ENCODE data around the gene RNF7.
A peak's percentile ranks its signal among the peaks of the same experiment; 100 is the strongest.
"Not testable (repeated sequence)": the region's sequence is repeated elsewhere in the genome, so short reads cannot be mapped to it uniquely, and the experiment has no call there.

The RNF7 gene

DNA sequence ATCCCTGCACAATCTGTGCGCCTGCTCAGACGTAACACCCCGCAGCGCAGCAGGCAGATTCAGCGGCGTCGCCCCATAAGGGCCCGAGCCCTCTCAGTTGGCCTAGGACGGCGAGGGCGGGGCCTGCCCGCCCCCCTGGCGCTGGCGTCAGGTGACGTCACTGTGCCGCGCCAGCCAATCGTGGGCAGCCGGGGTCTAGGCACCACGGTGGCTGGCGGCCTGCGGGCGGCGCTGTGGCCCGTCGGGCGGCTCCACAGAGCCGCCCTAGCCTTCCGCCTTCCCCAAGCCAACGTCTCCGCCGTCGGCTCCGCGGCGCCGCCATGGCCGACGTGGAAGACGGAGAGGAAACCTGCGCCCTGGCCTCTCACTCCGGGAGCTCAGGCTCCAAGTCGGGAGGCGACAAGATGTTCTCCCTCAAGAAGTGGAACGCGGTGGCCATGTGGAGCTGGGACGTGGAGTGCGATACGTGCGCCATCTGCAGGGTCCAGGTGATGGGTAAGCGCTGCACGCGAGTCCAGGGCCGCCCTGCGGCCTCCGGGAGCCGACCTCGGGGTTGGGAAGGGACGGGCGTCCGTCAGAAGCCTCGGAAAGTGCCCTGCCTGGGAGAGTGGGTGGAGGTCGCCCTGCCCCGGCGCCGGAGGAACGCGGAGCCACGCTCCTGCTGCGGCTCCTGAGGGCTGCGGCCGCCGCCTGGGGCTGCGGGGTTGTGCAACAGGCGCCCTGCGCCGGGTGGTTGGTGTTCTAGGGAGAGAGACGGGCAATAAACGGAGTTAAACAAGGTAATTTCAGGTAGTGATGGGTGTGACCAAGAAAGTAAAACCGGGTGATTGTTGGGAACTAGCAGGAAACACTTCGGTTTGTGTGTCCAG, at the start of gene RNF7:
TSS of gene RNF7 (plus strand) at position 277 of the 869 bp plus-strand sequence. CDS start at position 321, 44 bp downstream.
- peak; percentile 97 to 98 for DNase-seq

DNA sequence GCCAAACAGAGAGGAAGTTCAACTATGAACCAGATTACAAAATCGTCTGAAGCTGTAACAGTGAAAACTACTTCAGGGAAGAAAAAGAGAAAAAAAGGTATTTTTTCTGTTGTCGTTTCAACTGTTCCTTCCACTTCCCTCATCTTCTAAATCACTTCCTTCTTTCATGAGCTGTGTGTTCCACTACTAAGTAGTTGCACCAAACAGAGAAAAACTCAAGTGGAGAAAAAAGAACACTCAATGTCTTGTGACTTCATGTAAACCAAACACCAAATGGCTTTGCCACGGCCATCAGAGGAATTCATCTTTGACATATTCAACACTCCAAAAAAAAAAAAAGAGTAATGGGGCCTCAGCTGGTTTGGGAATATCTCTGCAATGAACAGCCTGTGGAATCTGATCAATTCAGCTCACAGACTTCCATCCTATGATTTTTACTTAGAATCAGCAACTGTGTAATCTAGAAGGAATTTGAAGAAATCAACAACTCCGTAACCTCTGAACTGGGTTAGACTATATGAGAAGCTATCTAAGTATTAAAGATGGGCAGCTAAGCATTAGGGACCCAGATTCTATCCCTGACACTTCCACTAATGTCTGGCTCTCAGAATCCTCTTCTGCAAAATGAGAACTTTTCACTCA, 47.5 kb upstream of the RNF7 start:
- DNase-seq, result no peak

DNA sequence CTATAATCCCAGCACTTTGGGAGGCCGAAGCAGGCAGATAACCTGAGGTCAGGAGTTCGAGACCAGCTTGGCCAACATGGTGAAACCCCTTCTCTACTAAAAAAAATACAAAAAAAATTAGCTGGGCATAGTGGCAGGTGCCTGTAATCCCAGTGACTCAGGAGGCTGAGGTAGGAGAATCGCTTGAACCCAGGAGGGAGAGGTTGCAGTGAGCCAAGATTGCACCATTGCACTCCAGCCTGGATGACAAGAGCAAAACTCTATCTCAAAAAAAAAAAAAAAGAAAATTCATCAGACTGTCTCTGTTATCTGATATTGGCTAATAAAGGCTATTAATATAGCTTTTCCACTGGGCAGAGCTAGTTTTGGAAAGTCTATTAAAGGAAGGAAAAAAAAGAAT, 46.6 kb upstream of the RNF7 start:
- not testable (repeated sequence) for DNase-seq

- not testable (repeated sequence) for DNase-seq
These were observed 45.1 kb upstream of the RNF7 start for GRCh38 chr3:141692973-141693372.

DNA sequence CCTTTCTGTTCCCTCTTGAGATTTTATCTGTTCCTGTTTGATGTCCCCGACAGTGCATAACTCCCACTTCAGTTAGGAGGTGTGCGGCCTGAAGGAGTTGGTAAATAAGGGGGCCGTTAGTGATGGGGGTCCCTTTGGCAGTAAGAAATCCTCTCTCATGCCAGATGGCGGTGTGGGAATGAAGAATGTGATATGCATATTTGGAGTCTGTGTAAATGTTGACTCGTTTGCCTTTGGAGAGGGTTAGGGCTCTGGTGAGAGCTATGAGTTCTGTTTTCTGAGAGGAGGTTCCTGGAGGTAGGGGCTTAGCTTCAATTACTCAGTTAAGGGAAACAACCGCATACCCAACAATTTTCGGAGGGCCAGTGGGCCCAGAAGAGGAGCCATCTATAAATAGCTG, 38.8 kb upstream of the RNF7 start:
- no peak for DNase-seq

- DNase-seq, result no peak
These were observed 38.2 kb upstream of the RNF7 start for GRCh38 chr3:141699897-141700296.

DNA sequence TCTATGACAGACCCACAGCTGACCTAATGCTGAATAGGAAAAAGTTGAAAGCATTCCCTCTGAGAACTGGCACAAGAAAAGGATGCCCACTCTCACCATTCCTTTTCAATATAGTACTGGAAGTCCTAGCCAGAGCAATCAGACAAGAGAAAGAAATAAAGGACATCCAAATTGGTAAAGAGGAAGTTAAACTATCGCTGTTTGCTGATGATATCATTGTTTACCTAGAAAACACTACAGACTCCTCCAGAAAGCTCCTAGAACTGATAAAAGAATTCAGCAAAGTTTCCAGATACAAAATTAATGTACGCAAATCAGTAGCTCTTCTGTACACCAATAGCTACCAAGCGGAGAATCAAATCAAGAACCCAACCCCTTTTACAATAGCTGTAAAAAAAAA, 34.7 kb upstream of the RNF7 start:
- not testable (repeated sequence) for DNase-seq

DNA sequence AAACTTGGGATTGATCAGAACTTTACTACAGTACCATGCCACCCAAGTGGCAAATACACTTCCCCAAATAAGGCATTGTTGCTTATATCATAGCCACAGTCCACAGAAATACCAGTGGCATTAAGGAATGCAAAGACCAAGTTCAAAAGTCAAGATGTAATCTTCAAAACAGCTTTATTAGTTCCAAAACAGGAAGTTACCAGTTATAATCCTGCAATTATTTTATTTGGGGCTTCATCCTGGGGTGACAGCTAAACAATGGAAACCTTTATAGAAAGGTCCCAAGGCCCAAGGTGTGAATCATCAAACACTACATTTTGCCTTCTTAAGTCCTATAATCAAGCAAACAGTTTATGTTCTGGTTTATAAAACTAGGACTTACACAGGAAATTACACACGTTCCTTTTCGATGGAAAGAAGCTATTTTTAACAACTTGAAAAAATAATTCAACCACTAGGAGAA, 30.3 kb upstream of the RNF7 start:
- no peak for DNase-seq

GRCh38 chr3:141708367-141708766, 29.7 kb upstream of the RNF7 start:
- DNase-seq, result no peak

- DNase-seq, result no peak
These were observed 28.9 kb upstream of the RNF7 start for GRCh38 chr3:141709126-141709770.

- no peak for DNase-seq
These were observed 28.0 kb upstream of the RNF7 start for GRCh38 chr3:141710121-141710520.

DNA sequence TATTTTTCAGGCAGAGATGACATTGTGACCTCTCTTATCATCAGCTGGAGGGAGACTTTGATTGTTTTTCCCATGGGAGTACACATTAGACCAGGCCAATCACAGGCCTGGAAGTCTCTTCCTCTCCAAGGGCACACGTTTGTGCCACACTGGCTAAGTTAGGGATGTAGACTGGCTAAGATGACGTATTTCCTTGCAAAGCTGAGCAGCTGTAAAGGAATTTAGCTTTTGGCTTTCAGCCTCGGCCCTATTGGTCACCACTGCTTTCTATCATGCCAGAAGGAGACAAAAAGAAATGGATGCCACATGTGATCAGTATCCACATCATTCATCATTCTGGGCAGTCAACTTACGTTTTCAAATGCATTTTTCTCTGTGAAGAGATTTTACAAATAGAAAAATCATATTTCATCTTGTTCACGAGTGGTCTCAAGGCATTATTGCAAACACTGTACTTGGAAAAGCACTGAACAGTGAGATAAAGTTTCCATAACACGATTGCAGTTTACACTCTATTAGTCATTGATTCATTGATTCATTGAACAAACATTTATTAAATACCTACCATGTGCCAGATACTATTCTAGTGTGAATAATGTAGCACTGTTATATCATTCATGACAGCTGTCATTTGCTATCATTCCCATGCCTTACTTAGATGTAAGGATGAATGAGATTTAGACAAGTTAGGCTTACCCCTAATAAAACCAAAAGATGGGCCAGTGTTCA, 27.0 kb upstream of the RNF7 start:
- DNase-seq, result no peak

DNA sequence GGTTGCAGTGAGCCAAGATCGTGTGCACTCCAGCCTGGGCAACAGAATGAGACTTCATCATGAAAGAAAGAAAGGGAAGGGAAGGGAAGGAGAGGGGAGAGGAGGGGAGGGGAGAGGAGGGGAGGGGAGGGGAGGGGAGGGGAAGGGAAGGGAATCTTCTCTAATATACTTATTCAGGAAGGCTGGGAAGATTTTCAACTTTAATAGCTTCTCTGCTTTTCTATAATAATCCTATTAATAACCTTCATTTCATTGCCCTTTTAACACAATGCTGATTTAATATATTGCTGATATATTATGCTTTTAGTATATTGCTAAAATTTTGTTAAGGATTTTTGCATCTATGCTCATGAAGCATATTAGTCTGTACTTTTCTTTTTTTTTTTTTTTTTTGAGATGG, 23.4 kb upstream of the RNF7 start:
- no peak for DNase-seq

GRCh38 chr3:141722081-141722480, 16.0 kb upstream of the RNF7 start:
- DNase-seq, result no peak

DNA sequence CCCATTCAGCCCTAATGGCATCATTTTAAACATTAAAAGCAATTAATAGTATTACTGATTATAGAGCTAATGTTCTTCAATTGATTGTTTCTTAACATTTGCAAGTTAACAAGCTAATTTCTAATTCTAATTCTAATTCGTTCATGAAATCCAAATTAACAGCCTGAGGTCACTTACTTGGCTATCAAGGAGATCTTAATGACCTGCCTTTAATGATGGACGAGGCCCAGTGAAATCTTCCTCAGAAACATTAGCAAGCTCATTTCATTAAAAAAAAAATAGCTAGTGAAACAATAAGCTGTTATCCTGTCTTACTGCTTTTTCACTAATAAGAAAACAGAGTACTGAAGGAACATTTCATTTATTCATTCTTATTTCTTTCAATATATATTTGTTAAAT, 15.4 kb upstream of the RNF7 start:
- no peak for DNase-seq

DNA sequence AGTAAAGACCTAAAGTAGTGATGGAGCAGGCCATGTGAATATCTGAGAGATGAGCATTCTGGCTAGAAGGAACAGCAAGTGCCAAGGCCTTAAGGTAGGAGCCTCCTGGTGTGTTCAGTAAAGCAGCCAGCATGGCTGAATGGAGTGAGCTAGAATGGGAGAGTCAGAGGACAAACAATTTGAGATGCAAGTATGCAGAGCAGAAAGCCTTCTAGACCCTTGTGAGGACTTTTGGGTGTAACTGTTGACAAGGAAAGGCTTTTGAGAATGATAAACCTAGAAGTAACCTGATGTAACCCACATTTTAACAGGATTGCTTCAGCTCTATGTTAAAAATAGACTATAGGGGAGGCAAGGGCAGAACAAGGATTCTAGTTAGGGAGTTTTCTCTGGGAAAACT, 14.8 kb upstream of the RNF7 start:
- no peak for DNase-seq

DNA sequence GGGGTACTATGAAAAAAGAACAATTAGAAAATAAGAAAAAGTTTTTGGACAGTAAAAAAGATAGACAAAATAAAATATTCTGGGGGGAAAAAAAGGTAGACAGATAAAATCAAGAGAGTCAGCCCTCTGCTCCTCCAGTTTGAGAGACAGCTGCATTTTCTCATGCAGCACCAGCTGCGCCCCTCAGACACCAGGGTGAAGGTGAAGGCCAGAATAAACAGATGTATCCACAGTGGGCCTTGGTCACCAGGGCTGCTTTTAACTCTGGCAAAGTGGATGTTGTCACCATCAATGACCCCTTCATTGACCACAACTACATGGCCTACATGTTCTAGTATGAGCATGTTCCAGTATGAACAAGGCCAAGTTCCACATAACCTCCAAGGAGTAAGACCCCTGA, 13.9 kb upstream of the RNF7 start:
- no peak for DNase-seq

DNA sequence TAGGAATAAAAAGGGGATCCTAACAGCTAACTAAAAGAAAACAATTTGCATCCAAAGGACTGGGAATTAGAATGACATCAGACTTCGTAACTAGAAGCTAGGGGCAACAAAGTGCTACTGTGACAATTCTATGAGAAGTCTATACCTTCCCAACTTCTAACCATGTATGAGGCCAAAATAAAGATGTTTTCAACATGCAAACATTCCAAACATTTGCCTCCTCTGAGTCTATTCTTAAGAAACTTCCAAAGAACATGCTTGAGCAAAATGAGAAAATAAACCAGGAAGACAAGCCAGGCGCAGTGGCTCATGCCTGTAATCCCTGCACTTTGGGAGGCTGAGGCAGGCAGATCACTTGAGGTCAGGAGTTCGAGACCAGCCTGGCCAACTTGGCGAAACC, 13.1 kb upstream of the RNF7 start:
- no peak for DNase-seq

- DNase-seq, result no peak
These were observed 11.6 kb upstream of the RNF7 start for GRCh38 chr3:141726483-141726882.

- no peak for DNase-seq
These were observed 9.7 kb upstream of the RNF7 start for GRCh38 chr3:141728355-141728892.

GRCh38 chr3:141729240-141729639, 8.9 kb upstream of the RNF7 start:
- no peak for DNase-seq

DNA sequence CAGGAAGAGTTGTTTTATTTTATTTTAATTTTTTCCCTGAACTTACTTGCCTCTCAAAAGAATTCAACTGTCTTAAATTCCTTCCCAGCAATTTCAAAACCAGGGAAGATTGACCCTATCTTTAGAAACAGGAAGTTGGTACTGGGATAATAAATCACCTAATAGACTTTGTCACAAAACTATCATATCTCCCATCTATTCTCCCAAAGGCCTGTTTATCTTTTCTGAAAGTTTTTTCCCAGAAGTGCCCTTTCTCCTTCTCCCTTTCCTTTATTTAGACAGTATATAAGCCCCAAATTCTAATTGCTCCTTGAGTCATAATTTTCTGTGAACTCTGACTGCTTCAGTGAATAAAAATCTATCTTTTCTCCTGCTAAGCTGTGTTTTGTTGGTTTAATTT, 2.9 kb upstream of the RNF7 start:
- no peak for DNase-seq
